DOHH2 (cell line): ENCODE results near the gene POLN.

Experiments used
- EZH2phosphoT487 ChIP-seq: fragments of 200-600 bp; sonication (generic); IDR thresholded peaks from 2 replicates; pipeline ENCODE4 v1.6.1; 2017; ENCODE audit warnings: borderline replicate concordance, mild to moderate bottlenecking, antibody characterized with exemption, low read length, moderate library complexity, mixed read lengths
- TF ChIP-seq, protein P1 (sequence below): fragments of 200-600 bp; sonication (generic); IDR thresholded peaks from one replicate; pipeline ENCODE4 v1.5.1; 2014; ENCODE audit warnings: antibody characterized with exemption, mild to moderate bottlenecking, low read depth, low read length; ENCODE audit not compliant: poor library complexity, severe bottlenecking

- TF ChIP-seq, protein P1, sequence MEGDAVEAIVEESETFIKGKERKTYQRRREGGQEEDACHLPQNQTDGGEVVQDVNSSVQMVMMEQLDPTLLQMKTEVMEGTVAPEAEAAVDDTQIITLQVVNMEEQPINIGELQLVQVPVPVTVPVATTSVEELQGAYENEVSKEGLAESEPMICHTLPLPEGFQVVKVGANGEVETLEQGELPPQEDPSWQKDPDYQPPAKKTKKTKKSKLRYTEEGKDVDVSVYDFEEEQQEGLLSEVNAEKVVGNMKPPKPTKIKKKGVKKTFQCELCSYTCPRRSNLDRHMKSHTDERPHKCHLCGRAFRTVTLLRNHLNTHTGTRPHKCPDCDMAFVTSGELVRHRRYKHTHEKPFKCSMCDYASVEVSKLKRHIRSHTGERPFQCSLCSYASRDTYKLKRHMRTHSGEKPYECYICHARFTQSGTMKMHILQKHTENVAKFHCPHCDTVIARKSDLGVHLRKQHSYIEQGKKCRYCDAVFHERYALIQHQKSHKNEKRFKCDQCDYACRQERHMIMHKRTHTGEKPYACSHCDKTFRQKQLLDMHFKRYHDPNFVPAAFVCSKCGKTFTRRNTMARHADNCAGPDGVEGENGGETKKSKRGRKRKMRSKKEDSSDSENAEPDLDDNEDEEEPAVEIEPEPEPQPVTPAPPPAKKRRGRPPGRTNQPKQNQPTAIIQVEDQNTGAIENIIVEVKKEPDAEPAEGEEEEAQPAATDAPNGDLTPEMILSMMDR: no peak
- TF ChIP-seq EZH2phosphoT487: no peak
Measured at GRCh38 chr4:2150076-2150475, 91.8 kb downstream of the POLN start.
